Keratinocyte (primary cell): ENCODE measurements around the gene GRAMD1B. TPM values are rescaled to one million over a fixed set of nuclear protein-coding genes. Genes with fewer than 3 reads are reported as not detected.
A peak's percentile ranks its signal among the peaks of the same experiment; 100 is the strongest.

Source experiments
- DNase-seq: peaks from one replicate; pipeline ENCODE4 v3.0.0-alpha.2; 2011; ENCODE audit warnings: low read depth, missing footprints, low spot score
- FAIRE-seq: peaks from 2 replicates; lab custom pipeline; 2011; peaks lifted over from hg19 to GRCh38; lab: Jason Lieb, UNC
- H2AFZ ChIP-seq: 2 replicates; pipeline ENCODE4 v1.6.0; 2012; ENCODE audit warnings: low read length, control low read depth, inconsistent platforms; ENCODE audit not compliant: control insufficient read depth
- H3K27ac ChIP-seq: 2 replicates; pipeline ENCODE4 v1.5.1; 2011; ENCODE audit warnings: low read length; ENCODE audit not compliant: control insufficient read depth, insufficient read depth
- H3K27me3 ChIP-seq: 3 replicates; pipeline ENCODE4 v1.6.0; 2011; ENCODE audit warnings: low read length; ENCODE audit not compliant: control insufficient read depth, insufficient read depth; ENCODE audit errors: extremely low read depth
- H3K36me3 ChIP-seq, 2 experiments: 2 replicates in 1 of 2; 3 replicates in 1 of 2; pipeline ENCODE4 v1.5.1; 2011; ENCODE audit warnings: low read length in 2 of 2, mild to moderate bottlenecking in 1 of 2; ENCODE audit not compliant: control insufficient read depth in 2 of 2, insufficient read depth in 2 of 2; ENCODE audit errors: extremely low read depth in 1 of 2
- H3K4me1 ChIP-seq: 3 replicates; pipeline ENCODE4 v1.5.1; 2011; ENCODE audit warnings: low read length; ENCODE audit not compliant: control insufficient read depth, insufficient read depth; ENCODE audit errors: extremely low read depth
- H3K4me2 ChIP-seq: 3 replicates; pipeline ENCODE4 v1.6.0; 2011; ENCODE audit warnings: low read depth, low read length; ENCODE audit not compliant: control insufficient read depth, insufficient read depth; ENCODE audit errors: extremely low read depth
- H3K4me3 ChIP-seq, 3 experiments: fragments of 200-600 bp in 1 of 3; sonication (generic) in 1 of 3; 2 replicates in 2 of 3; 3 replicates in 1 of 3; pipeline ENCODE4 v1.5.1; 2011 to 2016; ENCODE audit warnings: low read length in 3 of 3, mild to moderate bottlenecking in 3 of 3, control low read depth in 2 of 3, inconsistent platforms in 1 of 3, low read depth in 1 of 3, mixed read lengths in 1 of 3, mixed run types in 1 of 3, moderate library complexity in 1 of 3; ENCODE audit not compliant: control insufficient read depth in 2 of 3, insufficient read depth in 2 of 3; ENCODE audit errors: extremely low read depth in 1 of 3
- H3K79me2 ChIP-seq: 2 replicates; pipeline ENCODE4 v1.6.0; 2012; ENCODE audit warnings: low read length; ENCODE audit not compliant: control insufficient read depth, insufficient read depth
- H3K9ac ChIP-seq: 3 replicates; pipeline ENCODE4 v1.6.0; 2011; ENCODE audit warnings: low read length; ENCODE audit not compliant: control insufficient read depth, insufficient read depth; ENCODE audit errors: extremely low read depth
- H3K9me1 ChIP-seq: 3 replicates; pipeline ENCODE4 v1.6.0; 2011; ENCODE audit warnings: low read length; ENCODE audit not compliant: control insufficient read depth, insufficient read depth; ENCODE audit errors: extremely low read depth
- H3K9me3 ChIP-seq: 2 replicates; pipeline ENCODE4 v1.5.1; 2012; ENCODE audit warnings: low read depth, low read length; ENCODE audit not compliant: control insufficient read depth
- H4K20me1 ChIP-seq: 3 replicates; pipeline ENCODE4 v1.6.0; 2011; ENCODE audit warnings: low read length; ENCODE audit not compliant: control insufficient read depth, insufficient read depth; ENCODE audit errors: extremely low read depth
- EZH2 ChIP-seq: IDR thresholded peaks from one replicate; pipeline ENCODE4 v1.6.1; 2012; ENCODE audit warnings: inconsistent platforms, mild to moderate bottlenecking, low read length, moderate library complexity
- dilution Hi-C: fragments of 300-500 bp; cut with MboI; formaldehyde crosslinking; loops from one replicate; pipeline ENCODE4 v1.7.0; 2020; ENCODE audit warnings: low sequenced_read_pairs; ENCODE audit not compliant: extremely low pct_ligation_motif_present
- polyA minus RNA-seq, 3 experiments: library from RNA; depleted of rRNA, polyadenylated mRNA; stranded (reverse); fragments of >200 nt; gene quantifications; 1 replicate in 1 of 3; 2 replicates in 1 of 3; 3 replicates in 1 of 3; pipeline ENCODE4 v1.2.3, GENCODE V29; 2011
- polyA plus RNA-seq, 5 experiments: library from polyadenylated mRNA; depleted of rRNA in 3 of 5; stranded (reverse) in 3 of 5; stranded (forward) in 1 of 5; unstranded in 1 of 5; fragments of >200 nt; gene quantifications; 1 replicate in 1 of 5; 2 replicates in 3 of 5; 3 replicates in 1 of 5; pipeline versions ENCODE4 v1.2.1 to v1.2.3, GENCODE V29; 2011 to 2012; ENCODE audit warnings: missing spikeins in 2 of 5, low read depth in 1 of 5, low replicate concordance in 1 of 5
- TF ChIP-seq, protein P1 (sequence below), 3 experiments: IDR thresholded peaks in 1 of 3; conservative IDR thresholded peaks in 1 of 3; optimal IDR thresholded peaks in 1 of 3; 2 replicates in 2 of 3; 3 replicates in 1 of 3; pipeline versions ENCODE3 to v1.5.1; 2011; ENCODE audit warnings: low read length in 3 of 3, mild to moderate bottlenecking in 3 of 3, moderate library complexity in 2 of 3, control low read depth in 1 of 3, inconsistent platforms in 1 of 3; ENCODE audit not compliant: insufficient read depth in 2 of 3; ENCODE audit errors: extremely low read depth in 1 of 3

The GRAMD1B gene
- polyA plus RNA-seq (0.03 to 0.05 TPM (median 0.04 TPM) in 3 replicates), polyA minus RNA-seq (0.16 TPM in 1 of 3 replicates, not detected in the others)
- not detected for polyA plus RNA-seq (2011; ENCODE audit: low read depth)
- 0.03 and 0.05 TPM in 2 replicates for polyA plus RNA-seq (2011; cell fraction: cytosol; rRNA removed)
- 0.31 and 0.33 TPM in 2 replicates for polyA plus RNA-seq (2011; cell fraction: nucleus; rRNA removed)
- polyA plus RNA-seq (2012; ENCODE audit: low replicate concordance): not detected in 2 replicates
- 0.96 TPM for polyA minus RNA-seq (2011; cell fraction: cytosol; rRNA and poly(A)+ RNA removed)
- polyA minus RNA-seq (2011; cell fraction: nucleus; rRNA and poly(A)+ RNA removed): 0.32 and 0.62 TPM in 2 replicates

- Histone ChIP-seq H4K20me1 (no peaks in the 10 kb centered on the region), H2AFZ (peak within 1 kb of the TSS; percentile 81), H3K36me3 (no peaks in the 10 kb centered on the region), H3K79me2 (no peaks in the 10 kb centered on the region), H3K4me2 (peak within 1 kb of the TSS; percentile 75), H3K4me3 (peak within 1 kb of the TSS; percentile 24 to 57 (median 52)), H3K27ac (no peak within 1 kb of the TSS), H3K9me1 (no peaks in the 10 kb centered on the region), H3K9me3 (no peaks in the 10 kb centered on the region), H3K27me3 (peaks cover 44% of the 10 kb centered on the region), H3K4me1 (peaks cover 2% of the 10 kb centered on the region), H3K9ac (no peak within 1 kb of the TSS)
- FAIRE-seq (no peak), DNase-seq (no peak)
- dilution Hi-C loops: no loop called here
- no peak for TF ChIP-seq EZH2
- TF ChIP-seq, protein P1, sequence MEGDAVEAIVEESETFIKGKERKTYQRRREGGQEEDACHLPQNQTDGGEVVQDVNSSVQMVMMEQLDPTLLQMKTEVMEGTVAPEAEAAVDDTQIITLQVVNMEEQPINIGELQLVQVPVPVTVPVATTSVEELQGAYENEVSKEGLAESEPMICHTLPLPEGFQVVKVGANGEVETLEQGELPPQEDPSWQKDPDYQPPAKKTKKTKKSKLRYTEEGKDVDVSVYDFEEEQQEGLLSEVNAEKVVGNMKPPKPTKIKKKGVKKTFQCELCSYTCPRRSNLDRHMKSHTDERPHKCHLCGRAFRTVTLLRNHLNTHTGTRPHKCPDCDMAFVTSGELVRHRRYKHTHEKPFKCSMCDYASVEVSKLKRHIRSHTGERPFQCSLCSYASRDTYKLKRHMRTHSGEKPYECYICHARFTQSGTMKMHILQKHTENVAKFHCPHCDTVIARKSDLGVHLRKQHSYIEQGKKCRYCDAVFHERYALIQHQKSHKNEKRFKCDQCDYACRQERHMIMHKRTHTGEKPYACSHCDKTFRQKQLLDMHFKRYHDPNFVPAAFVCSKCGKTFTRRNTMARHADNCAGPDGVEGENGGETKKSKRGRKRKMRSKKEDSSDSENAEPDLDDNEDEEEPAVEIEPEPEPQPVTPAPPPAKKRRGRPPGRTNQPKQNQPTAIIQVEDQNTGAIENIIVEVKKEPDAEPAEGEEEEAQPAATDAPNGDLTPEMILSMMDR (optimal IDR thresholded peaks at IDR 0.05 in 1 of 3, IDR thresholded peaks at IDR 0.05 in 1 of 3, conservative IDR thresholded peaks at IDR 0.05 in 1 of 3; ENCODE audit: extremely low read depth in 1 of 3, insufficient read depth in 2 of 3, low read length in 3 of 3): no peak
Measured at GRCh38 chr11:123429913-123430720, at the start of gene GRAMD1B. Gene GRAMD1B (plus strand): TSS chr11:123430269. CDS start chr11:123430793, 524 bp downstream.

GRCh38 chr11:123381149-123381548, 48.9 kb upstream of the GRAMD1B start:
- Histone ChIP-seq H3K9ac (no peak overlapping the region), H3K4me3 (no peak overlapping the region), H4K20me1 (no peaks in the 10 kb centered on the region), H3K9me3 (no peaks in the 10 kb centered on the region), H3K27me3 (no peaks in the 10 kb centered on the region), H3K79me2 (no peaks in the 10 kb centered on the region), H2AFZ (no peak overlapping the region), H3K36me3 (no peaks in the 10 kb centered on the region), H3K4me1 (no peaks in the 10 kb centered on the region), H3K4me2 (no peak overlapping the region), H3K27ac (no peak overlapping the region), H3K9me1 (no peaks in the 10 kb centered on the region)
- TF ChIP-seq, protein P1 (optimal IDR thresholded peaks at IDR 0.05 in 1 of 3, IDR thresholded peaks at IDR 0.05 in 1 of 3, conservative IDR thresholded peaks at IDR 0.05 in 1 of 3; ENCODE audit: extremely low read depth in 1 of 3, insufficient read depth in 2 of 3, low read length in 3 of 3): no peak
- no peak for TF ChIP-seq EZH2
- dilution Hi-C loops: no loop called here
- FAIRE-seq: no peak
- DNase-seq: no peak
